NCI-H69 (cell line): ENCODE results near the gene IQGAP1.

Experiments
- DNase-seq: peaks from one replicate; lab custom pipeline; 2025; lab: John Stamatoyannopoulos, UW

Gene IQGAP1

GRCh38 chr15:90367576-90367975, 20.5 kb upstream of the IQGAP1 start:
- DNase-seq: no peak

GRCh38 chr15:90375071-90375470, 13.0 kb upstream of the IQGAP1 start:
- DNase-seq: no peak

- no peak for DNase-seq
Observed at GRCh38 chr15:90376789-90377188, 11.3 kb upstream of the IQGAP1 start.

- DNase-seq: no peak
Observed at GRCh38 chr15:90379263-90379662, 8.8 kb upstream of the IQGAP1 start.

GRCh38 chr15:90381515-90381914, 6.5 kb upstream of the IQGAP1 start:
- no peak for DNase-seq

GRCh38 chr15:90382320-90382719, 5.7 kb upstream of the IQGAP1 start:
- no peak for DNase-seq

GRCh38 chr15:90386221-90386620, 1.8 kb upstream of the IQGAP1 start:
- no peak for DNase-seq

- peak; percentile 65 for DNase-seq
Observed at GRCh38 chr15:90388462-90389380, 679 bp downstream of the IQGAP1 start.

- DNase-seq: no peak
Observed at GRCh38 chr15:90389513-90389912, 1.5 kb downstream of the IQGAP1 start.

- no peak for DNase-seq
Observed at GRCh38 chr15:90393040-90393439, 5.0 kb downstream of the IQGAP1 start.

GRCh38 chr15:90394074-90394473, 6.0 kb downstream of the IQGAP1 start:
- no peak for DNase-seq

- no peak for DNase-seq
Observed at GRCh38 chr15:90394748-90395442, 6.9 kb downstream of the IQGAP1 start.

- no peak for DNase-seq
Observed at GRCh38 chr15:90396321-90396720, 8.3 kb downstream of the IQGAP1 start.

GRCh38 chr15:90400005-90400758, 12.1 kb downstream of the IQGAP1 start:
- DNase-seq: no peak

- peak; percentile 79 for DNase-seq
Observed at GRCh38 chr15:90400759-90401314, 12.8 kb downstream of the IQGAP1 start.

- DNase-seq: no peak
Observed at GRCh38 chr15:90401495-90401894, 13.5 kb downstream of the IQGAP1 start.

GRCh38 chr15:90402223-90402622, 14.2 kb downstream of the IQGAP1 start:
- peak; percentile 48 for DNase-seq

- no peak for DNase-seq
Observed at GRCh38 chr15:90402767-90403166, 14.7 kb downstream of the IQGAP1 start.

GRCh38 chr15:90405055-90405607, 17.1 kb downstream of the IQGAP1 start:
- no peak for DNase-seq

GRCh38 chr15:90407336-90407735, 19.3 kb downstream of the IQGAP1 start:
- no peak for DNase-seq

- no peak for DNase-seq
Observed at GRCh38 chr15:90407871-90408317, 19.9 kb downstream of the IQGAP1 start.

GRCh38 chr15:90408657-90409056, 20.6 kb downstream of the IQGAP1 start:
- DNase-seq: no peak
